OCI-LY3 (cell line): Measurements from ENCODE around the gene TRIM24.

Experiments used
- H2AFZ ChIP-seq: fragments of 200-600, 300-600 bp; shearing (Covaris generic); 2 replicates; pipeline ENCODE4 v1.6.0; 2014; ENCODE audit warnings: antibody characterized with exemption, low read depth, low read length
- H3K27ac ChIP-seq: fragments of 200-600, 300-600 bp; sonication (generic); 2 replicates; pipeline ENCODE4 v1.5.1; 2014; ENCODE audit warnings: mild to moderate bottlenecking, low read length, moderate library complexity, mixed read lengths
- H3K27me3 ChIP-seq: fragments of 200-600, 300-600 bp; sonication (generic); 2 replicates; pipeline ENCODE4 v1.6.1; 2014; ENCODE audit warnings: low read depth, low read length, mixed read lengths
- H3K36me3 ChIP-seq: fragments of 200-600, 300-600 bp; sonication (generic); replicated peaks from 2 replicates; pipeline ENCODE3; 2014; ENCODE audit warnings: low read depth, low read length, mixed read lengths
- H3K4me1 ChIP-seq: fragments of 300-600, 200-600 bp; sonication (generic); 2 replicates; pipeline ENCODE4 v1.6.1; 2014; ENCODE audit warnings: low read length, mixed read lengths
- H3K4me2 ChIP-seq: fragments of 200-600, 300-600 bp; sonication (generic); 2 replicates; pipeline ENCODE4 v1.6.1; 2014; ENCODE audit warnings: low read length, mixed read lengths
- H3K4me3 ChIP-seq: fragments of 300-600, 200-600 bp; sonication (generic); 2 replicates; pipeline ENCODE4 v1.5.1; 2014; ENCODE audit warnings: antibody characterized with exemption, mild to moderate bottlenecking, low read length, moderate library complexity
- H3K79me2 ChIP-seq: fragments of 300-600, 200-600 bp; shearing (Covaris generic); 2 replicates; pipeline ENCODE4 v1.6.1; 2014; ENCODE audit warnings: mild to moderate bottlenecking, low read length, mixed read lengths
- H3K9ac ChIP-seq: fragments of 300-600, 200-600 bp; shearing (Covaris generic); 2 replicates; pipeline ENCODE4 v1.6.0; 2014; ENCODE audit warnings: mild to moderate bottlenecking, low read length, moderate library complexity
- H3K9me3 ChIP-seq: fragments of 200-600, 300-600 bp; shearing (Covaris generic); 2 replicates; pipeline ENCODE4 v1.6.1; 2014; ENCODE audit warnings: low read length, mixed read lengths; ENCODE audit not compliant: insufficient read depth
- H4K20me1 ChIP-seq: fragments of 200-600, 300-600 bp; sonication (generic); 2 replicates; pipeline ENCODE4 v1.6.1; 2016; ENCODE audit warnings: low read length, mixed read lengths; ENCODE audit not compliant: insufficient read depth
- CTCF ChIP-seq: fragments of 200-600, 300-600 bp; sonication (generic); IDR thresholded peaks from 2 replicates; pipeline ENCODE4 v1.5.1; 2014; ENCODE audit warnings: antibody characterized with exemption, low read length, low read depth
- EZH2phosphoT487 ChIP-seq: fragments of 200-600 bp; shearing (Covaris generic); IDR thresholded peaks from 2 replicates; pipeline ENCODE4 v1.6.1; 2018; ENCODE audit warnings: antibody characterized with exemption, mixed run types, low read depth

Gene TRIM24

DNA sequence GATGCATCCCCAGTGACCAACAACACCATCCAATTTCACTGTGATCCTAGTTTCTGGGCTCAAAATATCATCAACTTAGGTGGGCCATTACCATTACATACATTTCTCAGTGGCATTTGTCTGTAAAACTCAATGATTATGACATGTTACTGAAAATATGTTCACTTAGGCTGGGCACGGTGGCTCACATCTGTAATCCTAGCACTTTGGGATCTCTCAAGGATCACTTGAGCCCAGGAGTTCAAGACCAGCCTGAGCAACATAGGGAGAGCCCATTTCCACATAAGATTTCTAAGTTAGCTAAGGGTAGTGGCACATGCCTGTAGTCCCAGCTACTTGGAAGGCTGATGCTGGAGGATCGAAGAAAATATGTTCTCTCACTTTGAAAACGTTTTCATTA, 91.0 kb downstream of the TRIM24 start:
- H3K27ac ChIP-seq = no peak overlapping the region
- no peak overlapping the region for H3K4me2 ChIP-seq
- no peaks in the 10 kb centered on the region for H3K27me3 ChIP-seq
- H3K4me1 ChIP-seq = peaks cover 16% of the 10 kb centered on the region
- H3K36me3 ChIP-seq = peaks cover 37% of the 10 kb centered on the region
- no peak overlapping the region for H3K4me3 ChIP-seq
- no peak overlapping the region for H3K9ac ChIP-seq
- no peak for TF ChIP-seq EZH2phosphoT487
- TF ChIP-seq CTCF = no peak
- no peaks in the 10 kb centered on the region for H3K9me3 ChIP-seq
- H2AFZ ChIP-seq = no peak overlapping the region
- no peaks in the 10 kb centered on the region for H3K79me2 ChIP-seq
- H4K20me1 ChIP-seq = no peaks in the 10 kb centered on the region

GRCh38 chr7:138553805-138554204, 93.7 kb downstream of the TRIM24 start:
- peaks cover 36% of the 10 kb centered on the region for H3K36me3 ChIP-seq
- H3K79me2 ChIP-seq = no peaks in the 10 kb centered on the region
- no peak overlapping the region for H2AFZ ChIP-seq
- H3K27ac ChIP-seq = no peak overlapping the region
- no peaks in the 10 kb centered on the region for H3K9me3 ChIP-seq
- H3K4me2 ChIP-seq = no peak overlapping the region
- H3K4me3 ChIP-seq = no peak overlapping the region
- H3K4me1 ChIP-seq = peaks cover 16% of the 10 kb centered on the region
- no peaks in the 10 kb centered on the region for H3K27me3 ChIP-seq
- TF ChIP-seq CTCF (no peak), EZH2phosphoT487 (no peak)
- no peaks in the 10 kb centered on the region for H4K20me1 ChIP-seq
- no peak overlapping the region for H3K9ac ChIP-seq

- Histone ChIP-seq H3K27me3 (no peaks in the 10 kb centered on the region), H3K27ac (no peak overlapping the region), H3K9me3 (no peaks in the 10 kb centered on the region), H3K4me2 (no peak overlapping the region), H3K36me3 (peaks cover 34% of the 10 kb centered on the region), H3K9ac (no peak overlapping the region), H3K4me1 (peaks cover 8% of the 10 kb centered on the region), H3K79me2 (no peaks in the 10 kb centered on the region), H3K4me3 (no peak overlapping the region), H4K20me1 (no peaks in the 10 kb centered on the region), H2AFZ (no peak overlapping the region)
- TF ChIP-seq CTCF (no peak), EZH2phosphoT487 (no peak)
These were observed 94.6 kb downstream of the TRIM24 start for GRCh38 chr7:138554674-138555073.

DNA sequence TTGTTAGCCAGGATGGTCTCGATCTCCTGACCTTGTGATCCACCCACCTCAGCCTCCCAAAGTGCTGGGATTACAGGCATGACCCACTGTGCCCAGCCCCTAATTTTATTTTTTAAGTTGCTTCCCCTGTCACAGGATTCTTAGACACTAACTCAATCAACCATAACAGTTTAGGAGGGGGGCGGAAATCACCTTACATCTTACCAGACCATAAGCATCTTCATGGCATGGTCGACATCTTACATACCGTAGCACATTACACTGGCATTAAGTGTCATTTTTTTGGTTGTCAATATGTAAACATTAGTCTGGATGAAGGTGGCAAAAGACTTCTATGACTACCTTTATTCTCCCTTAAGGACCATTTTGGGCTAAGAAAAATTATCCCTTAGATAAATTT, 95.6 kb downstream of the TRIM24 start:
- H3K4me2 ChIP-seq = no peak overlapping the region
- no peak overlapping the region for H3K27ac ChIP-seq
- TF ChIP-seq EZH2phosphoT487 (no peak), CTCF (no peak)
- no peak overlapping the region for H2AFZ ChIP-seq
- H3K4me1 ChIP-seq = no peaks in the 10 kb centered on the region
- H3K9me3 ChIP-seq = no peaks in the 10 kb centered on the region
- peaks cover 34% of the 10 kb centered on the region for H3K36me3 ChIP-seq
- H3K27me3 ChIP-seq = no peaks in the 10 kb centered on the region
- no peaks in the 10 kb centered on the region for H3K79me2 ChIP-seq
- H3K4me3 ChIP-seq = no peak overlapping the region
- H4K20me1 ChIP-seq = no peaks in the 10 kb centered on the region
- no peak overlapping the region for H3K9ac ChIP-seq
